Left lobe of liver (tissue), 2 donors: ENCODE measurements around the gene ARHGEF17. TPM values are rescaled to one million over a fixed set of nuclear protein-coding genes. Genes with fewer than 3 reads are reported as not detected.
A peak's percentile ranks its signal among the peaks of the same experiment; 100 is the strongest.

Experiments
- ATAC-seq: fragments of 200-7000 bp; cut with Tn5 transposase; one replicate; pipeline ENCODE4 v1.9.1; 2020; ENCODE audit warnings: mild to moderate bottlenecking, moderate library complexity
- DNase-seq: peaks from one replicate; pipeline ENCODE4 v3.0.0-alpha.2; 2020; ENCODE audit warnings: low spot score
- total RNA-seq: library from RNA; stranded (reverse); gene quantifications from one replicate; pipeline ENCODE4 v1.2.1, GENCODE V29; 2021
- donor health status: DM: no; HTN: no; CAD: no; lungs with moderate emphysema.
- donor health status: DM: no; HTN: yes; CAD: no.

The ARHGEF17 gene
- total RNA-seq, 1 donor from 2014 or later: 6.8 TPM

DNA sequence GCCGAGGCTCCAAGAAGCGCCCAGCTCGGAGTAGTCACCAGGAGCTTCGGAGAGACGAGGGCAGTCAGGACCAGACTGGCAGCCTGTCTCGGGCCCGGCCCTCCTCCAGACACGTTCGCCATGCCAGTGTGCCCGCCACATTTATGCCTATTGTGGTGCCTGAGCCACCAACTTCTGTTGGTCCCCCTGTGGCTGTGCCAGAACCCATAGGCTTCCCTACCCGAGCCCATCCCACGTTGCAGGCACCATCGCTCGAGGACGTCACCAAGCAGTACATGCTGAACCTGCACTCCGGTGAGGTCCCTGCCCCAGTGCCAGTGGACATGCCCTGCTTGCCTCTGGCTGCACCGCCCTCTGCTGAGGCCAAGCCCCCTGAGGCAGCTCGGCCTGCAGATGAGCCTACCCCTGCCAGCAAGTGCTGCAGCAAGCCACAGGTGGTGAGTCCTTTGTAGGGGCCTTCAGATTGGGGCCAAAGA lies 3.4 kb downstream of the ARHGEF17 start:
- no peak for ATAC-seq
- no peak for DNase-seq

DNA sequence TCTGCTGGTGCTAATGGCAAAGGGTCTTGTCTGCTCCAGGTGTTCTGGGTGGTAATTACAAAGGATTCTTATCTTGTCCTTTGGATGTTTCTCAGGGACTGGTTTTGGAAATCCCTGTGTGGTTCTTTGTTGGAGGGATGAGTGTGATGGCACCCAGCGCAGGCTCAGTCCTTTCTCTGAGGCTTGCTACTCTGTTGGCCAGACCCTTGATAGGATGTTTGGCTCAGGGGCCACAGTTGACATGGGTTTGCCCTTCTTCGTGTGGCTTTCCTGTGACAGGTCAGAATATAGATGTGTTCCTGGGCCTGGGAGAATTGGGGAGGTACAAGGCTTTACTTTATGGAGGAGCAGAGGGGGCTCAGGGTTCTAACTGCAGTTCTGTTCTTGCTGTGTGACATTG lies 4.0 kb downstream of the ARHGEF17 start:
- ATAC-seq: no peak
- no peak for DNase-seq

DNA sequence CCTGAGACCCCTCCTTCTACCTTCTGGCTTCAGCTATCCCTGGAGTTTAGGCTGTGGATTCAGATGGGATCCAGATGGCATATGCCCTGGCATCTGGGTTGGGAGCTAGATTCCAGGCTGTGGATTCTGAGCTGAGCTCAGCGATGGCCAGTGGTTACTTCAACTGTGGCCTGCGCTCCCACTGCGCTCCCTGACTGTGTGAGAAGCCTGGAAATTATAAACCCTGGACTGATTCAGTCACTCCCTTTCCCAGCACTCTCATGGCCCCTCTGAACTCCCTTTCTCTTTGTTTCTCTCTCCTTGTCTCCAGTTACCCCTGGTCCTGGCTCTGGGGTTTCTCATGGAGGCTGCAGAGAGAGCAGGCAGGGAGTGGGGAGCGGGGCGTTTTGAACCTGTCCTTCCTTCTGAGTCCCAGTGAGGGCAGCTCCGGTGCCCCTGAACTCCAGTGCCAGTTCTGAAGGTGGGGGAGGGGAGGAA lies 4.8 kb downstream of the ARHGEF17 start:
- DNase-seq: no peak

DNA sequence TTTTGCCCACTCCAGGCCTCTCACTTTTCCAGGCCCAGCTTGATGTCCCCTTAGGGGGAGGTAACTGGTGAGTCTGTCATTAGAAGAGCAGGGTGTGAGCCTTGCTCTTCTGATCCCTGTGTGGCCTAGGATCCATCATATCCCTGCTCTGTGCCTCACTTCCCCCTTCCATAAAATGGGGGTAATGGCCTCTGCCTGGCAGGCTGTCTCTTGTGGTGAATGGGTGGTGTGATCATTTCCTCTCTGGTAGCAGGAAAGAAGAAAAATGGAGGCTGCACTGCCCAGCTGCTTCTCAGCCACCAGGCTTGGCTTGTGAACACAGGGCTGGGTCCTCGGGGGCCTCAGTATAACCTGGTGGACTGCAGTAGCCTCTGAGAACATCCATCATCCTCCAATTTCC lies 5.6 kb downstream of the ARHGEF17 start:
- DNase-seq (no peak), ATAC-seq (no peak)

More for the DNA sequence above, 4.8 kb downstream of the ARHGEF17 start:
- ATAC-seq: no peak

DNA sequence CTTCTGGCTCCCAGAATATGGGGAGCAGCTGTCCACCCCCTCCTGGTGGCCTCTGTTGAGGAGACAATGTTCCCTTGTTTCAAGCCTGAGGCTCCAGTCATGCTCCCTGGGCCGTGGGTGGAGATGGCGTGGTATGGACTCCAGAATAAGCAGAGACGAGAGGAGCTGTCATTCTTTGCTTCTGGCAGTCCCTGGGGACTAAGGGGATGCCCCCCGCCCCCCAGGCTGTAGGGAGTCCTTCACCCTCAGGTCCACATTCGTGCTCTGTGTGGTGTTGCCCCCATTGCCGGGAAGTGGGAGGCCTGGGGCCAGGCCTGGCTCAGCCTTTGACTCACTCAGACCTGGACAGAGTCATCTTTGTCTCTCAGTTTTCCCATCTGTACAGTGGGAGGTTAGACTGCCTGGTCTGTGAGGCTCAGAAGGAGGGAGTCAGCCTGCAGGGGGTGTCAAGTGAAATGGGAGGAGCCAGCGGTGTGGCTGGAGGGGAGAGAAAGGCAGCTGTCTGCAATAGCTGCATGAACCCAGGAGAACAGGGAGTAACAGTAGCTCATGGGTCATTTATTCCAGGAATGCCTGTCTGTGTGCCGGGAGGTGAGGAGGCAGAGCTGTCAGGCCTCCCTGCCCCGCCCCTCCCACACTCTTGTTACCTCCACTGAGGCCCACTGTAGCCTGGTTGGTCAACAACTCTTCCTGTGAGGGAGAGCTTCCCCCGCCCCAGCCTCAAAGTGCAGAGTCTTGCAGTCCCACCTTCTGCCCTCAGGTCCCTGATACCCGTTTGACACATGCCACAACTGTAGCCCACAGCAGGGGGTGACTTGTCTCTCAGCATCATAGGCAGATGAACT lies 6.3 kb downstream of the ARHGEF17 start:
- DNase-seq: no peak
- ATAC-seq: no peak

DNA sequence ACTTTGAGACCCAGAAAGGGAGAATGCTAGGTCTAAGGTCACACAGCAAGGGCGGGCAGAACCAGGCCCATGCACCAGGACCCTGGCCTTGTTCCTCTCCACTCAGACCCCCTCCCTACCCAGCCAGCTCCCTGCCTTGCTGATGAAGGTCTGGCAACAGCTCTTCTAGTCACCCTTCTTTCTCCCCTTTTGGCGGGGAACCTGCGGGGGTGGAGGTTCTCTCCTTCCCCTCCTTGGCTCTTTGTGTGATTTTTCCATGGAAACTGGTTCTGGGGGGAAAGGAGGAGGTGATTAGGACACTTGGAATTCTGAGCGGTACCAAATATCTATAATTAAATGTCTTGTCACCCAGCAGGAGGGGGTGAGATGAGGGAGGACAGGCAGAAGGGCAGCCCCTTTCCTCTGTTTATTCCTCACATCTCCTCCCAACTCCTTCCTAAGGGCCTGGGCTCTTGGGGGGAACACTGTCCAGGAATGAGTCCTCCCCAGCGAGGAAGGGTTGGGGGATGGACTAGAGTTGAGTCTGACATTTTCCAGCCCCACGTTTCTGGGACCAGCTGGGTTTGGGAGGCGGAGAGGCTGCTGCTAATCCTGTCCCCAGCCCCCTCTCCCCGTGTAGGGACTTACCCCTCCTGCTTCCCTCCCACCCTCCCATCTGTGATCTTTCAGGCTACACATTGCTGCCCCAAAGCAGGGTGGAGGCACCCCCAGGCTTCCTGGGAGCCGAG lies 7.4 kb downstream of the ARHGEF17 start:
- ATAC-seq (no peak), DNase-seq (no peak)

DNA sequence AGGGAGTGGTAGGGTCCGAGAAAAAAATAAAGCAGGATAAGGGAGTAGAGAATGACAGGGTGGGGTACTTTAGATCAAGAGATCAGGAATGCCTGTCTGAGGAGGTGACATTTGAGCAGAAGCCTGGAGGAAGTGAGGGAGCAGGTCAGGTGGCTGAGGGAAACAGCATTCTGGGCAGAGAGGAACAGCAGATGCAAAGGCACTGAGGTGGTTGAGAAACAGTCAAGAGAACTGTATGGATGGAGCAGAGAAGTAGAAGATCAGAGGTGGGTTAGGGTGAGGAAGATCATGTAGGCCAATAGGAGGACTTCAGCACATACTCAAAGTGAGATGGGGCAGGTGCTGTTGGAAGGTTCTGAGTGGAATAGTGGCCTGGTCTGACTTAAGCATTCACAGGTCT lies 8.3 kb downstream of the ARHGEF17 start:
- DNase-seq (no peak), ATAC-seq (no peak)

DNA sequence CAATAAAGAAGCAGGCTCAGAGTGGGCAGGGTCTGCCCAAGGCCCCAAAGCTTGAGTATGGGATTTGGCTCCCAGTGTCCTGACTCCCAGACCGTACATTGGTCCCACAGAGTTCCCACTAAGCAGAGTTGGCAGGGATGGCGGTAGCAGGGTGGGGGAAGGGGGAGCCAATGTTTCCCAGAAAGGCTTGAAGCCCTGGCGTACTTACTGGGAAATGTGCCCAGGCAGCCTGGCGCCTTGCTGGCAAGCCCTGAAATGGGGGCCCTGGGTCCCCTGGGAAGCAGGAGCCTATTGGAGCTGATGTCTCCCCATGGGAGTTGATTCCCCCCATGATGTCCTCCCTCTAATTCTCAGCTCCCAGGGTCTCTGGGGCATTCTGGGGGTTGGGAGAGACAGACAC lies 9.3 kb downstream of the ARHGEF17 start:
- ATAC-seq (no peak), DNase-seq (no peak)

DNA sequence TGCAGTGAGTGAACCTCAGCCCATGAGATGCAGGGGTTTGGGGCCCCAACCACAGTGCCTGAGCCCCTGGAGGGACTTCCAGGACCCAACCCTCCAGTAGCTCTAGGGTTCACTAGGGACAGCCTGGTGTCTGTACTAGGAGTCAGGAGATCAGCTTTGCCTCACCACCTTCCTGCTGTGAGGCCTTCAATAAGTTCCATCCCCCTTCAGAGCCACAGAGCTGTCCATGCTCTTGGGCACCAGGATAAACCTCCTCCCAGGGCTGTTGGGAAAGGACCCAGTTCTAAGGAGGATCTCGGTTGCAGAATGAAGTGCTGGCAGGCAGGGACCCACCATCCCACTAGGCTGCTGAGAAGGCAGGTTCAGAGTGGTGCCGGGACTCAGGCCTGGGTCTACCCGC lies 9.7 kb downstream of the ARHGEF17 start:
- ATAC-seq (no peak), DNase-seq (no peak)

DNA sequence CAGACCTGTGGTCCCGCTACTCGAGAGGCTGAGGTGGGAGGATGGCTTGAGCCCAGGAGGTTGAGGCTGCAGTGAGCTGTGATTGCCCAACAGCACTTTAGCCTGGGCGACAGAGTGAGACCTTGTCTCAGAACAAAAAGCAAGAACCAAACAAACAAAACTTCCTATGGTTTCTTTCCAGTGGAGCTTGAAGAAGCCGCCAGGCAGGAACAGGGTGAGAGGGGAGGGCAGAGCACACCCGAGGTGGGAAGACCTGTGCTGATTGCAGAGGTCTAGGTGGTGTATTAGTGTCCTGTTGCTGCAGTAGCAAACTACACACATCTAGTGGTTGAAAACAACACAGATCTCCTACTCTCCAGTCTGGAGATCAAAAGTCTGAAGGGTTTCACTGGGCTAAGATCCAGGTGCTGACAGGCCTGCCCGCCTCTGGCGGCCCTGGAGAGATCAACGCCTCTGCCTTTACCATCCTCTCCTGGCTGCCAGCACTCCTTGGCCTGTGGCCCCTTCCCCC lies 10.5 kb downstream of the ARHGEF17 start:
- DNase-seq (no peak), ATAC-seq (no peak)

DNA sequence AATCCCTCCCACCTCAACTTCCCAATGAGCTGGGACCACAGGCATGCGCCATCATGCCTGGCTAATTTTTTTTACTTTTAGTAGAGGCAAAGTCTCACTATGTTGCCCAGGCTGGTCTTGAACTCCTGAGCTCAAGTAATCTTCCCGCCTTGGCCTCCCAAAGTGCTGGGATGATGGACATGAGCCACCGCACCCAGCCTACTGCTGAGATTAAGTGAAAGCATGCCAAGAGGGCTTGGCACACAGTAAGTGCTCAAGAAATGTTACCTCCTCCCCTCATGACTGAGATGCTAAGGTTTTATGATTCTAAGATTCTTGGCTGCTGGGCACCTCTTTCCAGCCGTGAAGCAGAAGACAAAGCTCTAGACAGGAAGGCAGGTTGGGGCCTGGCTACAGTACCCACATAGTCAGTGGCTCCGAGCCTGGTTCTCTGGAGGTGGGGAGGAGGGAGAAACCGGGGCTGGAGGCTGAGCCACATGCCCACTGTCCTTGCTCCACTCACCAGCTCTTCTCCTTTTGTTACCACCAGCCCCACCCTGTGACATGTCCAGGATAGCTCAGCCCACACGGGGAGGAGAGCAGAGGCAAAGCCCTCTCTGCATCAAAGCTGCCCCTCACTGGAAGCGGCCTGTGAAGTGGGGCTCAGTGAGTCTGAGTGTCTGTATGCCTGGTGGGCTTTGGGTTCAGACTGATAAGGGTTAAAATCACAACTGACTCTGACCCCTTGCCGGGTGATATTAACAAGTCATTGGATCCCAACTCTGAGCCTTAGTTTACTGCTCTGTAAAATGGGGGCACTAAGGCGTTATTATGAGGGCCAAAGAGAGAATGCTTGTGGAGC lies 12.9 kb downstream of the ARHGEF17 start:
- DNase-seq (no peak), ATAC-seq (no peak)

DNA sequence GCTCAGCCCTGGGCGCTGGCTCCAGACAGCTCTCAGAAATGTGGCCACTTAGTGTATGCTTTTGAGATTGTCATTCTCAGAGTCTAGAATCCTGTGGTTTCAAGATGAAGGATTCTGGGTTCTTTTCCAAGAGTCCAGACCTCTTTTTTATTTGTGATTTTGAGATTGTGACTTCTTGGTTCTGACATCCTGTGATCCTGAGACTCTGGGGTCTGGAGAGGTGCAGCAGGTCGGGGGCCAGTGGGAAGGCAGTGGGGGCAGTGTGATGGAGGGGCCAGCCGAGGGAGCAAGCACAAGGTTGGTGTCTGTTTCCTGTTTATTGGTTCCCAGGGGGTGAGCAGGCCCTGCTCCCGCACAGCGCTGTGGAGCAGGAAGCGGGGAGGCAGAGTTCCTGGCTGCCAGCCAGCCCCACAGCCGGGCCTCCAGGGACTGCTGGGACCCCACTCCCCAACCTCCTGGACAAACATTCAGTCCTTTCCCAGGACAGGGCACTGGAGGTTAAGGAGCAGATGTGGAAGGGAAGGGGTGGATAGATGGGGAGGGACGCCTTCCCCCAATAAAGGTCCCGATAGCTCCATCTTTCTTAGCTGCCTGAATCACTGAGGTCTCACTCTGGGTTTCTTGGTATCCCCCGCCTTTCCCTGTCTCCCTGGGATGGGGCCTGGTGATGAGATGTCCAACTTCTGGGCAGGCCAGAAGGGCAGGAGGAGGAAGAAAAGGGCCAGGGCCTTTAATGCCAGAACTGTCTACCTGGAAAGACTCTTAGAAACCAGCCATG lies 13.7 kb downstream of the ARHGEF17 start:
- DNase-seq (no peak), ATAC-seq (peak; percentile 49)

DNA sequence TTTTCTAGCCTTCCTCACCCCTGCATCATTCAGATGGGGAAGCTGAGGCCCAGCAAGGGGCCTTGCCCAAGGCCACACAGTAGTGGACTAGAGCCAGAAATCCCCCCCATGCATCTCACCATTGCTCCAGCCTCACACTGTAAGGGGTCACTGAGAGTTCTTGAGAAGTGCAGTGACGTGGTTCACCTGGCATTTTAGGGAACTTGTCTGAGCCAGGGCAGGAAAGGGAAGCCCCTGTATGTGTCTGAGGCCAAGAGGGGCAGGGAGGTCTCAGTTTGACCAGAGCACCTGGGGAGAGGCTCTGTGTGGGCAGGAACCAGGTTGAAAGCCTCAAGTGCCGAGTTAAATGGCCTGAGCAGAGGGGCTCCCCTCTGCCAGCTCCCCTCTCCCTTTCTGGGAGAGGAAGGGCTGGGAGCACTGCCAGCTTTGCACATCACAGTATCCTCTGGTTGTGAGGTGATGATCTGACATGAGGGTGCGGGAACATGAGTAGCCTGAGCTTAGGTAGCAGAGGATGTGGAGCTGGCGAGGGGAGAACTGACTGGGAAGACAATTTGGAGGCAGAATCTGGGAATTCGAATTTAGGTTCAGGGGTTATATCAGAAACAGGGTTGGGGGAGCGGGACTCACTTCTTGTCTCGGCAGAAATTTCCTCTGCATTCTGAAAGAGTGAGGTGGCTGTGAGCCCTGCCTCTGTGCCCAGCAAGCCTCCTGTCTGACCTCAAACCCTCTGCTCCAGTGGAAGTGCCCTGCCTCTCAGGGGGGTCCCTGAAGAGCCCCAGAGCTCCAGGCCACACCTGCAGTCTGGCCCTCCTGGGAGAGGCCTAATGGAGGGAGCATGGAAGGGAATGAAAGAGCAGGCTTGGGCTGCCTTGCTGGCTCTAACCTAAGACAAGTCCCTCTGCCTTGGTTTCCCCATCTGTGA lies 14.6 kb downstream of the ARHGEF17 start:
- no peak for DNase-seq
- ATAC-seq: no peak

DNA sequence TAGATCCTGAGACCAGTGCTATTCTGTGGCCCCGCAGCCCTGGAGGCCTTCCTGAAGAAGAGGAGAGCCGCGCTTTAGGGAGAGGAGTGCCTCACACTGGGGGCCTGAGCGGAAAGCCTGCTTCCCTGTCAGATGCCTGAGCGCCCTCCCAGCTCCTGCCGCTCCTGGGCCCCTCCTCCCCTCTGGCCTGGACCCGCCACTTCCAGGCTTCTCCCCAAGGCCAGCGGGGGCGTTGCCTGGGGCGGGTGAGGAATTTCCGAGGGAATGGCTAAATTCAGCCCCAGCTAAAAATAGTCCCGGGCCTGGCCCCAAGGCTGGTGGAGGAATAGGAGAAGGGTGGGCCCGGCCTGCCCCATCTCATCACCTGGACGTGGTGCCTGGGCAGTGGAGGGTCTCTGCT lies 15.4 kb downstream of the ARHGEF17 start:
- no peak for DNase-seq
- peak; percentile 60 for ATAC-seq

DNA sequence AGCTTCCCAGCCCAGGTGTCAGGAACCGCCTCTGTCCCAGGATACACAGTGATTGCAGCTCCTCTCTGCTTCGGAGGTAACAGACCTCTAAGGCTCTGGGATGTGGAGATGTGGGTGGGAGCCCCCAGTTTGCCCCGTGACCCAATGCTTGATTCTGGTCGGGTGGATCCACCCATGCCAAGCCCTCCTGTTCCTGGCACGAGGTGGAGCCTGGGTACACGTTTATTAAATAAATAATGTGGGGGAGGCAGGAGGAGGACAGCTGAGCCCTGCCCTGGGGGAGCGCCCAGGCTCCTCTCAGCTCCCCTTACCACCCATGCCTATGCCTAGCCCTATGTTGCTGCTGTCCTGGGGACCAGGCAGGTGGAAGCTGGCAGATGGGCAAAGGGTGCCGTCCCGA lies 16.0 kb downstream of the ARHGEF17 start:
- ATAC-seq: no peak

DNA sequence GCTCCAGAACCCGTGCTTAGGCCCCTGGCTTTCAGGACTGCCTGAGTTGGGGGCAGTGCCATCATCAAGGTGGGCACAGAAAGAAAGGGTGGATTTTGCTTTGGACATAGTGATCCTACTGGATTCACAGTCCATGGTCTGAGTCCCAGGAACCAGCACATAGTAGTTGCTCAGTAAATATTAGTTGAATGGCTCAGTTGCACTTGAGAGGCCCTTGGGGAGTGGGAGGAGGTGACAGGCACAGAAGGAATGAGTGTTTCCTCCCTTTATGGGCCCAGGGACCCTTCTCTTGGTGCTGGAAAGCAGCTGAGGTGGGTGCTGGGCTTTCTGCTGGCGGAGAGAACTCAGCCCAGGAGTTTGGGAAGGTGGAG lies 16.6 kb downstream of the ARHGEF17 start:
- no peak for DNase-seq

More for the DNA sequence above, 16.0 kb downstream of the ARHGEF17 start:
- DNase-seq: no peak

DNA sequence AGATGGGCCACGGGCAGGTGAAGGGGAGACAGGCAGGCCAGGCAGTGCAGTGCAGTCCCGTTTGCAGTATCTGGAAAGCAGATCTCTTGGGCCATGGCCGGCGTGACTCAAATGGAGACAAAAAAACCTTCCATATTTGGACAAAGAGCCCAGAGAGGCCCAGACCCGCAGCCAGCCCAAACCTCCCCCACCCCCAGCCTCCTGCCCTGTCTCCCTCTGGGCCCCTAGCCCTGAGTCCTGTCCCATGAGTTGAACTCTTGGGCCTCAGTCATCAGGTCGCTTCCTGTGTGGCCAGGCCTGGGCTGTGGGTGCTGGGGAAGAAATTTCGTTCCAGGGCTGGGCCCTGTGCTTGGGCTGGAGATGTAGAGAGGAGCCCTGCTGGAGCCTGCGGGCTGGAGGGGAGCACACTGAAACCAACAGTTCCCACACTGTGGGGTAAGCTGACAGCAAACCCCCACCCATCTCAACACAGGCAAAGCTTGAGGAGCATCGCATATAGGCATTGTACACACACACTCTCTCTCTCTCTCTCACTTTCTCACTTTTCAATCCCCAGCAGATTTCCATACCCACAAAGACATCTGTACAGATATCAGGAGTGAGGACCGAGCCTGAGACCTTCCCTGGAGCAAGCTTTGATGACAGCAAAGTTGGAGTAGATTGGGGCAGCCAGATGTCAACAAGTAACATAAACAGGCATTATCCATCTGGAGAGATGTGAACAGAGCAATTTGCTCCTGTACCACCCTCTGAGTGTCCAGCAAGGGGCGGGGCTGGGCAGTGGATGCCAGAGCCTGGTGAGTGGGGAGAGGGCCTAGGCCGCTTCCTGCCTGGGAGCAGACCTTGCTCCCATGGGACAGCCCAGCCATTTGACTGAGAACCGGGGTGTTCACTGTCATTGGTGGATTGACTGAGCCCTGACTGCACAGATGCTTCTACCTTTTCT lies 17.2 kb downstream of the ARHGEF17 start:
- ATAC-seq (peak; percentile 14), DNase-seq (no peak)

More for the DNA sequence above, 16.6 kb downstream of the ARHGEF17 start:
- no peak for ATAC-seq
